Liver (tissue), 3 donors: ENCODE measurements around the gene SEMA6B.

Source experiments
- RAD21 ChIP-seq, 2 donors: IDR thresholded peaks; 2 replicates each; pipeline ENCODE4 v1.6.1; 2016; ENCODE audit warnings: antibody characterized with exemption in 2 of 2, mild to moderate bottlenecking in 2 of 2
- TAF1 ChIP-seq: conservative IDR thresholded peaks from 2 replicates; pipeline ENCODE4 v1.6.1; 2016; ENCODE audit warnings: antibody characterized with exemption, mild to moderate bottlenecking
- TF ChIP-seq, protein P1 (sequence below): fragments of 150-350 bp; IDR thresholded peaks from 2 replicates; pipeline ENCODE4 v1.5.1; 2017; ENCODE audit warnings: improper control_type of control experiment, low read depth, low read length; ENCODE audit not compliant: missing input control
- TF ChIP-seq, protein P2 (sequence below): IDR thresholded peaks from 2 replicates; pipeline ENCODE4 v1.6.1; 2016; ENCODE audit warnings: antibody characterized with exemption
- donor health status: healthy.
- donor health status: healthy.

DNA sequence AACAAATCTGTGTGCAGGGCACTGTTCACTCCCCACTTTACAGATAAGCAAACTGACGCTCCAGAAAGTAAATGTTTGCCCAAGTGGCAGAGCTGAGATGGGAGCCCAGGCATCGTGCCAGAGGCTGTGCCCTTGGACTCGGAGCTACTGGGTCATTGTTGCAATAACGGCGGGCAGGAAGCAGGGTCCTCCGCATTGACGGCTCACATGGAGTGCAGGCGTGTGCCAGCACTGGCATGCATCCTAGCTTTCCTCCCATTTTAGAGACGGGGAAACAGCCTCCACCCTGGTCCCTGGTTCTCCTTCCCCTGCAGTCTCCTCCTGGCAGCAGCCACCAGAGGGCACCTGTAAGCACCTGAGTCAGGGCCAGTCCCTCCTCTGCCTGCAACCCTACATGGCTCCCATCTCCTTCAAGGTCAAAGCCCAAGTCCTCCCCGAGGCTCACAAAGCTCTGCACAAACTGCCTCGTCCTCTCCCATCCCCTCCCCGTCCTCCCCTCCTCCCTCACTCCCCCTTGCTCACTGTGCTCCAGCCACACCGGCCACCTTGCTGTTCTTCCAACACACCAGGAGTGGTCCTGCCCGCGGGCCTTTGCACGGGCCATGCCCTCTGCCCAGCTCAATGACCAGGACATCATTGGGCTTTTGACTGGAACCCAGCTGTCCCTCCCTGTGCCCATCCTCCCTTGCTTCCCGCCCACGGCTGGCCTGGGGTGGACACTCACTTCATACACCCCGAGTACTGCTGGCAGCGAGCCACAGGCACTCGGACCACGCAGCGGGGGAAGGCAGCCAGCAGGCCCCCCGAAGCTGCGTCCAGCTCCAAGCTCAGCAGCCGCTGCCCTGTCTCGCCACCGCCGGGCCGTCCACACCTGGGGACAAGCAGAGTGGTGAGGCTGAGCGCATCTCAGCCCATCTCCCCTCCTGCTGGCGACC is 11.9 kb downstream of the SEMA6B start:
- TF ChIP-seq, protein P1, sequence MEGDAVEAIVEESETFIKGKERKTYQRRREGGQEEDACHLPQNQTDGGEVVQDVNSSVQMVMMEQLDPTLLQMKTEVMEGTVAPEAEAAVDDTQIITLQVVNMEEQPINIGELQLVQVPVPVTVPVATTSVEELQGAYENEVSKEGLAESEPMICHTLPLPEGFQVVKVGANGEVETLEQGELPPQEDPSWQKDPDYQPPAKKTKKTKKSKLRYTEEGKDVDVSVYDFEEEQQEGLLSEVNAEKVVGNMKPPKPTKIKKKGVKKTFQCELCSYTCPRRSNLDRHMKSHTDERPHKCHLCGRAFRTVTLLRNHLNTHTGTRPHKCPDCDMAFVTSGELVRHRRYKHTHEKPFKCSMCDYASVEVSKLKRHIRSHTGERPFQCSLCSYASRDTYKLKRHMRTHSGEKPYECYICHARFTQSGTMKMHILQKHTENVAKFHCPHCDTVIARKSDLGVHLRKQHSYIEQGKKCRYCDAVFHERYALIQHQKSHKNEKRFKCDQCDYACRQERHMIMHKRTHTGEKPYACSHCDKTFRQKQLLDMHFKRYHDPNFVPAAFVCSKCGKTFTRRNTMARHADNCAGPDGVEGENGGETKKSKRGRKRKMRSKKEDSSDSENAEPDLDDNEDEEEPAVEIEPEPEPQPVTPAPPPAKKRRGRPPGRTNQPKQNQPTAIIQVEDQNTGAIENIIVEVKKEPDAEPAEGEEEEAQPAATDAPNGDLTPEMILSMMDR: peak; percentile 65
- TF ChIP-seq, protein P2, sequence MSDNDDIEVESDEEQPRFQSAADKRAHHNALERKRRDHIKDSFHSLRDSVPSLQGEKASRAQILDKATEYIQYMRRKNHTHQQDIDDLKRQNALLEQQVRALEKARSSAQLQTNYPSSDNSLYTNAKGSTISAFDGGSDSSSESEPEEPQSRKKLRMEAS: peak; percentile 100
- TF ChIP-seq RAD21 (IDR thresholded peaks at IDR 0.05) (peak in 1 of 2 donors; percentile 76), TAF1 (no peak)
